HG02870 (cell line): ENCODE measurements around the gene INTS1.
A peak's percentile ranks its signal among the peaks of the same experiment; 100 is the strongest.

Experiments used
- ATAC-seq: cut with Tn5 transposase; IDR thresholded peaks from one replicate; pipeline ENCODE4 v1.9.1; 2021; ENCODE audit warnings: mild to moderate bottlenecking, moderate library complexity; ENCODE audit not compliant: unreplicated experiment

Gene INTS1

DNA sequence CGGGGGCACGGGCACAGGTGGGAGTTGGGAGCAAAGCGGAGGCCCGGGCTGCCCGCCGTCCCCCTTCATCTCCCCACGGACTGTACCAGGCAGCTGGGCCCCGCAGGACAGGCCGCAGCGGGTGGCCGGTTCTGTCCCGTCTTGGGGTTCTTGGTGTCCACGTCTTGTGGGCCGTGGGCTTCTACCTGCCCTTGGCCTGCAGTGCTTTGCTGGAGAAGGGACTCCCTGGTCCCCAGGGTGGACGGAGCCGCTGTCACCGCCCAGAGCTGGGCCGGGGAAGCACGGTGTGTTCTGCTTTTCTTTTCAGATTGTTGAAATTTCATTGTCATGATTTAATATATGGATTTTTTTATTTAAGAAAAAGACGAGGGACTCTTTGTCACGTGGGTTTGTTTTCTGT, 38.1 kb upstream of the INTS1 start:
- no peak for ATAC-seq

GRCh38 chr7:1541431-1542162, 37.4 kb upstream of the INTS1 start:
- no peak for ATAC-seq

GRCh38 chr7:1540776-1541271, 36.6 kb upstream of the INTS1 start:
- no peak for ATAC-seq

DNA sequence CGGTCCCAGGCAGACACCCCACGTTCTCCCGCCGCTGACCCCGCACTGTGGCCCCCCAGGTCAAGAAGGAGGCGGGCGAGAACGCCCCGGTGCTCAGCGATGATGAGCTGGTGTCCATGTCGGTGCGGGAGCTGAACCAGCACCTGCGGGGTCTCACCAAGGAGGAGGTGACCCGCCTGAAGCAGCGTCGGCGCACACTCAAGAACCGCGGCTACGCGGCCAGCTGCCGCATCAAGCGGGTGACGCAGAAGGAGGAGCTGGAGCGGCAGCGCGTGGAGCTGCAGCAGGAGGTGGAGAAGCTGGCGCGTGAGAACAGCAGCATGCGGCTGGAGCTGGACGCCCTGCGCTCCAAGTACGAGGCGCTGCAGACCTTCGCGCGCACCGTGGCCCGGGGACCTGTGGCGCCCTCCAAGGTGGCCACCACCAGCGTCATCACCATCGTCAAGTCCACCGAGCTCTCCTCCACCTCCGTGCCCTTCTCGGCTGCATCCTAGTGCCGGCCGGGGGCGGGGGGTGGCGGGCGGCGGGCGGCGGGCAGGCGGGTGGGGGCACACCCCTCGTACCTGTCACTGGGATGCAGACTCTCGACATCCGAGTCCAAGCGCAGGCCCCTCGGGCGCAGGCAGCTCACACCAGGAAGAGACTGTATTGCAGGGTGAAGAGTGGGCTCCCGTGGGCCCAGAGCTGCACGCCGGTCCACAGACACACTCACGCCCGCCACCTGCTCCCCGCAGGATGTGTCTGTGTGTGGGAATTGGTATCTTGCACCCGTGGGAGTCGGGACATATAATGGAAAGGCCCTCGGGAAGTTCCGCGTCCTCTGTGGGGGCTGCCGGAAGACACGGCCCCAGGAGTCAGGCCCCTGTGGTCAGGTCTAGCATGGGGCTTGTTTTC, 35.9 kb upstream of the INTS1 start:
- no peak for ATAC-seq

- ATAC-seq, result no peak
These were observed 35.1 kb upstream of the INTS1 start for GRCh38 chr7:1539181-1539881.

DNA sequence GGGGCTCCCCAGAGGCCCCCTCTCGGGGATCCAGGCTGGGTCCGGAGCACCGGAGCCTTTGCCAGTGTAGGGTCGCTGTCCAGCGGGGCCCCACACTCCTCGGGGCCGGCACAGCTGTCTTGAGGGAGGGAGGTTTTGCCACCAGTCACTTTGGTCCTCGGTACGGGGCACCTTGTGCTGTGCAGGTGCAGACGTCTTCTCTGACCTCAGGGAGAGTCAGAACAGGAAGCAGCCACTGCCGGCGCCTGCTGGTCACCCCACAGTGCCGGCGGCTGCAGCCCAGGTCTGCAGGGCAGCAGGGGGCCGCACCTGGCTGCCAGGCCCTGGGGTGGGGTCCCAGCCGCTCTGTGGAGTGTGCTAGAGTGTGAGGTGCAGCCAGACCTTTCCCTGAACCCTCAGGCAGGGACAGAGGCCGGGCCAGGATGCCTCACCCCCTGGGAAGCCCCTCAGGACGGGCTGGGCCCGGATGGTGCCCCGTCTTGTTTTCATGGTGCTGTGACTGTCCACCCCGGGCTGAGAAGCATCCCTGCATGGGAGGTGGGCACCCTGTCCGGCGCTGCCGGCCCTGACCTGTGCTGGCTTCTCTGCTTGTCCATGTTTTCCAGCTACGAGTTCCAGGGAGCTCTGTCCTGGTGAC, 34.5 kb upstream of the INTS1 start:
- no peak for ATAC-seq

- ATAC-seq, result no peak
These were observed 33.6 kb upstream of the INTS1 start for GRCh38 chr7:1537535-1538412.

DNA sequence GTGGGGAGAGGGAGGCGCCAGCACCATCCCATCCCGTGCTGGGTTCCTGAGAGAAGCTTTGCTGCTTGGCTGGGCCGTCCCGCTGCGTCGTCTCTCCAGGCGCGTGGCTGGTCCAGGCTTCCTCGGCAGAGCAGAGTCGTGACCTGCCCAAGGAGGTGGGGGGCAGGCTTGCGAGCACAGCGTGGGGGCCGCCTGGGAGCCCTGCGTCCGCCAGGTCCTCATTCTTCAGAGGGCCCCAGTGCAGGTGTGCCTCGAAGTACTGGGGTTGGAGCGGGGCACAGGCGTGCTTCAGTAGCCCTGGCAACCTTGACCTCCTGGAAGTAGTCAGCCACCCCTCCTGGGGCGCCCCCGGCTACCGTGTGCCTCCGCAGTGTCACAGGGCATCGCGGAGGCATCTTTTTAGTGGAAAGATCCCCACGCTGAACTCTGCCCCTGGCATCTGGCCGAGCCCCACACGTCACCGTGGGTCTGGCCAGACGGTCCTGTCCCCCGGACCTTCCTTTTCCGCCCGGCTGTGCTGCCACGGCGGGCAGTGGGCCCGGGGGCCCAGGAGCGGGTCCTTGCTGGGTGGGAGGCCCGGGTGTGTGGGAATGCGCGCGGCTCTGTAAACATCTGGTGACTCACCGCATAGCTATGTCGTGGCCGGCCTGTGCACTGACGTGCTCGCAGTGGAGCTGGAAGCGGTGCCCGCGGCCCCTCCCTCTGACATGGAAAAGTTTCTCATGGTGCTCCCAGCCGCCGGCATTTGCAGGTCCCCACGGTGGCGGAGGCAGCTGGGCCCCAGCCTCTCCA, 32.8 kb upstream of the INTS1 start:
- ATAC-seq, result no peak

- ATAC-seq, result no peak
These were observed 32.2 kb upstream of the INTS1 start for GRCh38 chr7:1536455-1536742.

- ATAC-seq, result no peak
These were observed 31.7 kb upstream of the INTS1 start for GRCh38 chr7:1535701-1536454.

GRCh38 chr7:1535100-1535458, 30.9 kb upstream of the INTS1 start:
- ATAC-seq, result no peak

GRCh38 chr7:1534330-1535099, 30.3 kb upstream of the INTS1 start:
- ATAC-seq, result no peak

DNA sequence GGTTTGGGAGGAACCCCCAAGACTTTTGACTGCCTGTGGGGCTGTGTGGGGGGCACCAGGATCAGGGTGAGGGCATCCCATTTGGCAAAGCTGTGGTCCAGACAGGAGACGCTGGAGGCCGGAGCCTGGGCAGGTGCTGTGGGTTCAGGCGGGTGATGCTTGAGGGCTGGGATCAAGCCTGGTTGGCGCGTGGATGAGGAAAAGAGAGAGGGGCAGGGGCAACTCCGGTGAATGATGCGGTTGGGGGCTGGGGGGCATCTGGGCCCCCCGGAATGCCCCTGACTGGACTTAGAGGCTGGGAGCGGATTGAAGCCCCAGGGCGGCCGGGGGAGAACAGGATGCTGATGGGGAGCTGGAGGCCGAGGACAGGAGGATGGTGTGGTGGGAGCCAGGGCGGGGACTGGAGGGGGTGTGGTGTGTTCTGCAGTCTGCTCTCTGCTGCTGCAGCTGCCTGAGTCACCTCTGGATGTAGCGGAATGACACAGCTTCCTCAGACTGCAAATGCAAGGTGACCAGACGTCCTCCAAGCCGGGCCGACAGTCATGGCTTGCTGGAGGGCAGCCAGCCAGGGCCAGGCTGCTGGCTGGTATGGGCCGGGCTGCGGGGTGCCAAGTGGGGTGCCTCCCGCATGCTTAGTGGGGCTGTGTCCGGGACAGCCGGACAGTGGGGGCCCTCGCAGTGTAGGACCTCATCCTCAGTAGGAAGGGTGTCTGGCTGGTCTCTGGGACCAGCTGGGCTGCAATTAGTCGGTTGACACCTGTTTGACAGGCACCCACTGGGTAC, 29.5 kb upstream of the INTS1 start:
- ATAC-seq, result peak; percentile 69

- ATAC-seq, result no peak
These were observed 29.0 kb upstream of the INTS1 start for GRCh38 chr7:1533255-1533546.

DNA sequence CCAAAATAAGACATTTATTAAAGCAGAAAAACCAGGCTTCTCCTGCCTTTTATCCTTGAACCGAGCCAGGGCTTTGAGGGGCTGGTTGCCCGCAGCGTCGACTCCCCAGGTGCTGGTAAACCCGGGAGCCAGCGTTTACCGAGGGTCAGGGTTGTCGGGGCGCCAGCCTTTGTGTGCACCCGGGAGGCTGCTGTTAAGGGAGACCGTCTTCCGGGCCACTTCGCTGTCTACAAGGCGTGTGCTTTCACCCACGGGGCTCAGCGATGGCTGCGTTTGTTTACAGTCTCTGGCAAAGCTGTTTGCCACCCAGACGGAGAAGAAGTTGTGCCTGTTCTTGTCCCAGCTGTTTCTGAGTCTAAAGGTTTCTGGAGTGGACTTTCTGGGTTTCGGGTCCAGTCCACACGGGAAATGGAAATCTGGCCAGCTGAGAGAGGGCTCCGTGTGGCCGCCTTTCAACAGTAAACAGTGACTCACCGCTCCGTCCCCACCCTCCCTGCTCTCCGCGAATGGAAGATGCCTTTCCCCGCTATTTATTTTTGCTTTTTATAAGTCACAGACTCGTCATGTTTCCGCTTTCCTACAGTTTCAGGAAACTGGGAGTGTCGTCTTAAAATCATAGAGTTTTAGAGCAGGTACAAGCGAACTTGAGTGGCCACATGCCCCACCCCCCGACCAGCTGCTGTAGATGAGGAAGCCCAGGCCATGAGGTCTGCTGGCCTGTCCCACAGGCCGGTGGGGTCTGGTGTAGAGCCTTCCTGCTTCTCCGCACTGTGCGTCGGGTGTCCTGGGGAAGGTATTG, 28.5 kb upstream of the INTS1 start:
- ATAC-seq, result no peak

- ATAC-seq, result no peak
These were observed 27.8 kb upstream of the INTS1 start for GRCh38 chr7:1531979-1532455.
